Fibroblast of lung (primary cell): ENCODE data around the gene ETS2. TPM values are rescaled to one million over a fixed set of nuclear protein-coding genes. Genes with fewer than 3 reads are reported as not detected.
A peak's percentile ranks its signal among the peaks of the same experiment; 100 is the strongest.

Experiments used
- DNase-seq, 2 donors: peaks; one replicate each; pipeline versions ENCODE4 v3.0.0 to v3.0.0-alpha.2; 2010; ENCODE audit warnings: low read depth in 2 of 2
- H2AFZ ChIP-seq: 2 replicates; pipeline ENCODE4 v1.5.1; 2012; ENCODE audit warnings: low read length, control low read depth, inconsistent platforms
- H3K27ac ChIP-seq: 2 replicates; pipeline ENCODE4 v1.5.1; 2011; ENCODE audit warnings: low read length, control low read depth; ENCODE audit not compliant: insufficient read depth
- H3K27me3 ChIP-seq: 2 replicates; pipeline ENCODE4 v1.5.1; 2011; ENCODE audit warnings: mild to moderate bottlenecking, low read length; ENCODE audit not compliant: control insufficient read depth, insufficient read depth
- H3K36me3 ChIP-seq: 2 replicates; pipeline ENCODE4 v1.5.1; 2011; ENCODE audit warnings: low read length; ENCODE audit not compliant: control insufficient read depth, insufficient read depth
- H3K4me1 ChIP-seq: 2 replicates; pipeline ENCODE4 v1.5.1; 2011; ENCODE audit warnings: low read length; ENCODE audit not compliant: control insufficient read depth, insufficient read depth; ENCODE audit errors: extremely low read depth
- H3K4me2 ChIP-seq: 2 replicates; pipeline ENCODE4 v1.5.1; 2011; ENCODE audit warnings: low read length, control low read depth; ENCODE audit not compliant: insufficient read depth; ENCODE audit errors: extremely low read depth
- H3K4me3 ChIP-seq, 4 experiments: fragments of 200-600 bp in 1 of 4; sonication (generic) in 1 of 4; replicated peaks in 1 of 4; 2 replicates each; pipeline ENCODE4 v1.5.1; 2011 to 2016; ENCODE audit warnings: low read length in 4 of 4, low read depth in 3 of 4, mild to moderate bottlenecking in 3 of 4, control low read depth in 2 of 4, inconsistent platforms in 1 of 4, mixed read lengths in 1 of 4; ENCODE audit not compliant: insufficient read depth in 1 of 4; ENCODE audit errors: control extremely low read depth in 1 of 4
- H3K79me2 ChIP-seq: 2 replicates; pipeline ENCODE4 v1.5.1; 2012; ENCODE audit warnings: mild to moderate bottlenecking, low read length, inconsistent platforms; ENCODE audit not compliant: control insufficient read depth, insufficient read depth
- H3K9ac ChIP-seq: 2 replicates; pipeline ENCODE4 v1.5.1; 2011; ENCODE audit warnings: mild to moderate bottlenecking, low read length, control low read depth; ENCODE audit not compliant: insufficient read depth
- H3K9me3 ChIP-seq: 2 replicates; pipeline ENCODE4 v1.5.1; 2012; ENCODE audit warnings: low read depth, low read length; ENCODE audit not compliant: control insufficient read depth, insufficient read depth
- H4K20me1 ChIP-seq: 2 replicates; pipeline ENCODE4 v1.5.1; 2011; ENCODE audit warnings: low read length; ENCODE audit not compliant: control insufficient read depth, insufficient read depth; ENCODE audit errors: extremely low read depth
- CTCF ChIP-seq, 2 donors: IDR thresholded peaks in 1 of 2; conservative IDR thresholded peaks in 1 of 2; 1 replicate in 1 of 2; 2 replicates in 1 of 2; pipeline ENCODE4 v1.5.1; 2011 to 2012; ENCODE audit warnings: low read length in 2 of 2, control low read depth in 1 of 2, inconsistent platforms in 1 of 2, low read depth in 1 of 2, mild to moderate bottlenecking in 1 of 2
- EZH2 ChIP-seq: IDR thresholded peaks from 2 replicates; pipeline ENCODE4 v1.5.1; 2012; ENCODE audit warnings: low read length, control low read depth, mild to moderate bottlenecking; ENCODE audit errors: missing control alignments
- polyA plus RNA-seq, 2 donors: library from polyadenylated mRNA; depleted of rRNA in 1 of 2; stranded (reverse) in 1 of 2; unstranded in 1 of 2; fragments of >200 nt; gene quantifications; 2 replicates each; pipeline ENCODE4 v1.2.1, GENCODE V29; 2011 to 2012; ENCODE audit warnings: missing spikeins in 1 of 2
- total RNA-seq: library from RNA; depleted of rRNA; stranded (reverse); fragments of >200 nt; gene quantifications from 2 replicates; pipeline ENCODE4 v1.2.1, GENCODE V29; 2014

Gene ETS2
- total and polyA plus RNA-seq, 2 donors (not counting 1 experiment from before 2014, with no cell fraction given) = 28.0 to 77.3 TPM

- H3K79me2 ChIP-seq = no peaks in the 10 kb centered on the region
- no peak overlapping the region for H3K4me3 ChIP-seq
- H3K4me2 ChIP-seq = no peak overlapping the region
- H3K27ac ChIP-seq = no peak overlapping the region
- H3K27me3 ChIP-seq = no peaks in the 10 kb centered on the region
- peaks cover 12% of the 10 kb centered on the region for H3K4me1 ChIP-seq
- no peaks in the 10 kb centered on the region for H3K36me3 ChIP-seq
- H3K9ac ChIP-seq = no peak overlapping the region
- peak overlapping the region; percentile 62 for H2AFZ ChIP-seq
- DNase-seq = no peak
- no peaks in the 10 kb centered on the region for H3K9me3 ChIP-seq
- H4K20me1 ChIP-seq = no peaks in the 10 kb centered on the region
- TF ChIP-seq EZH2 (no peak), CTCF (conservative IDR thresholded peaks at IDR 0.05 in 1 of 2, IDR thresholded peaks at IDR 0.05 in 1 of 2; ENCODE audit: low read depth in 1 of 2, low read length in 2 of 2) (no peak)
These were observed 44.2 kb upstream of the ETS2 start for GRCh38 chr21:38761531-38761930.

GRCh38 chr21:38765056-38765455, 40.7 kb upstream of the ETS2 start:
- Histone ChIP-seq H2AFZ (no peak overlapping the region), H3K27me3 (no peaks in the 10 kb centered on the region), H3K79me2 (no peaks in the 10 kb centered on the region), H3K9ac (no peak overlapping the region), H3K27ac (no peak overlapping the region), H3K9me3 (no peaks in the 10 kb centered on the region), H3K4me3 (no peak overlapping the region), H3K4me1 (peaks cover 14% of the 10 kb centered on the region), H4K20me1 (no peaks in the 10 kb centered on the region), H3K36me3 (no peaks in the 10 kb centered on the region), H3K4me2 (no peak overlapping the region)
- TF ChIP-seq EZH2 (no peak), CTCF (conservative IDR thresholded peaks at IDR 0.05 in 1 of 2, IDR thresholded peaks at IDR 0.05 in 1 of 2; ENCODE audit: low read depth in 1 of 2, low read length in 2 of 2) (no peak)
- DNase-seq = no peak

- no peak overlapping the region for H3K27ac ChIP-seq
- no peaks in the 10 kb centered on the region for H3K9me3 ChIP-seq
- H3K4me2 ChIP-seq = no peak overlapping the region
- no peak overlapping the region for H3K4me3 ChIP-seq
- no peaks in the 10 kb centered on the region for H3K79me2 ChIP-seq
- no peaks in the 10 kb centered on the region for H4K20me1 ChIP-seq
- no peaks in the 10 kb centered on the region for H3K27me3 ChIP-seq
- H3K4me1 ChIP-seq = peaks cover 16% of the 10 kb centered on the region
- H3K36me3 ChIP-seq = no peaks in the 10 kb centered on the region
- no peak overlapping the region for H2AFZ ChIP-seq
- DNase-seq = no peak
- no peak overlapping the region for H3K9ac ChIP-seq
- TF ChIP-seq EZH2 = no peak
- no peak for TF ChIP-seq CTCF (conservative IDR thresholded peaks at IDR 0.05 in 1 of 2, IDR thresholded peaks at IDR 0.05 in 1 of 2; ENCODE audit: low read depth in 1 of 2, low read length in 2 of 2)
These were observed 38.6 kb upstream of the ETS2 start for GRCh38 chr21:38766987-38767722.
